Kidney (tissue), 14 donors: ENCODE measurements around the gene KIF2A. TPM values are rescaled to one million over a fixed set of nuclear protein-coding genes. Genes with fewer than 3 reads are reported as not detected.

Experiments used
- DNase-seq, 5 donors: peaks; one replicate each; pipeline ENCODE4 v3.0.0-alpha.2; 2013 to 2020
- FAIRE-seq: peaks from 2 replicates; lab custom pipeline; 2012; peaks lifted over from hg19 to GRCh38; lab: Jason Lieb, UNC
- H3K27ac ChIP-seq, 2 donors: one replicate each; pipeline ENCODE4 v1.7.0; 2013; ENCODE audit warnings: low read depth in 2 of 2, low read length in 2 of 2, inconsistent platforms in 1 of 2
- H3K27me3 ChIP-seq: one replicate; pipeline ENCODE4 v1.7.1; 2013; ENCODE audit warnings: low read length, inconsistent platforms; ENCODE audit not compliant: control insufficient read depth, insufficient read depth
- H3K36me3 ChIP-seq, 3 donors: one replicate each; pipeline versions ENCODE4 v1.7.0 to v1.7.1; 2013; ENCODE audit warnings: low read length in 3 of 3, control low read depth in 1 of 3, inconsistent platforms in 1 of 3; ENCODE audit not compliant: insufficient read depth in 3 of 3, control insufficient read depth in 2 of 3
- H3K4me1 ChIP-seq, 3 donors: one replicate each; pipeline versions ENCODE4 v1.7.0 to v1.7.1; 2013; ENCODE audit warnings: low read length in 3 of 3, inconsistent platforms in 1 of 3, low read depth in 1 of 3; ENCODE audit not compliant: control insufficient read depth in 2 of 3, insufficient read depth in 2 of 3
- H3K4me3 ChIP-seq, 3 donors: one replicate each; pipeline versions ENCODE4 v1.7.0 to v1.8.1; 2013; ENCODE audit warnings: low read length in 3 of 3, control low read depth in 1 of 3, inconsistent platforms in 1 of 3
- H3K9ac ChIP-seq, 3 donors: one replicate each; pipeline versions ENCODE4 v1.7.0 to v1.7.1; 2013; ENCODE audit warnings: low read length in 3 of 3, control low read depth in 1 of 3, inconsistent platforms in 1 of 3
- H3K9me3 ChIP-seq, 3 donors: one replicate each; pipeline versions ENCODE4 v1.7.0 to v1.7.1; 2013; ENCODE audit warnings: low read length in 3 of 3, control low read depth in 1 of 3, inconsistent platforms in 1 of 3; ENCODE audit not compliant: control insufficient read depth in 2 of 3, insufficient read depth in 1 of 3
- intact Hi-C: fragments of 100-400 bp; cut with DNase I; formaldehyde crosslinking; loops from one replicate; pipeline ENCODE4 v1.11.1; 2022
- polyA plus RNA-seq: library from polyadenylated mRNA; stranded (reverse); fragments of 350-450 nt; fragmentation: Illumina TruSeq; extraction: RNeasy Lipid Tissue Mini Kit (QIAGEN cat#74804); gene quantifications from one replicate; pipeline ENCODE4 v1.2.3, GENCODE V29; 2014; ENCODE audit warnings: low read depth, low replicate concordance; ENCODE audit not compliant: insufficient read depth
- total RNA-seq: library from RNA; stranded (reverse); fragmentation: NEBNext Ultra II Directional; extraction: Animal tissue kit (Norgen Biotek cat#: 25700); gene quantifications from one replicate; pipeline ENCODE4 v1.2.1, GENCODE V29; 2021
- TF ChIP-seq, protein P1 (sequence below): IDR thresholded peaks from 3 replicates; pipeline ENCODE4 v1.5.1; 2012; ENCODE audit warnings: mild to moderate bottlenecking, moderate library complexity, borderline replicate concordance; ENCODE audit not compliant: insufficient read depth; ENCODE audit errors: extremely low read depth
- donor health status: control.
- donor health status: control.
- donor health status: control.
- donor health status: control.
- donor health status: control.
- donor health status: DM: yes; HTN: yes; CAD: no.
- donor health status: Normal renal cell carcinoma (clear cell type).

The KIF2A gene
- total and polyA plus RNA-seq, 2 donors from 2014 or later: 4.6 to 32.4 TPM

DNA sequence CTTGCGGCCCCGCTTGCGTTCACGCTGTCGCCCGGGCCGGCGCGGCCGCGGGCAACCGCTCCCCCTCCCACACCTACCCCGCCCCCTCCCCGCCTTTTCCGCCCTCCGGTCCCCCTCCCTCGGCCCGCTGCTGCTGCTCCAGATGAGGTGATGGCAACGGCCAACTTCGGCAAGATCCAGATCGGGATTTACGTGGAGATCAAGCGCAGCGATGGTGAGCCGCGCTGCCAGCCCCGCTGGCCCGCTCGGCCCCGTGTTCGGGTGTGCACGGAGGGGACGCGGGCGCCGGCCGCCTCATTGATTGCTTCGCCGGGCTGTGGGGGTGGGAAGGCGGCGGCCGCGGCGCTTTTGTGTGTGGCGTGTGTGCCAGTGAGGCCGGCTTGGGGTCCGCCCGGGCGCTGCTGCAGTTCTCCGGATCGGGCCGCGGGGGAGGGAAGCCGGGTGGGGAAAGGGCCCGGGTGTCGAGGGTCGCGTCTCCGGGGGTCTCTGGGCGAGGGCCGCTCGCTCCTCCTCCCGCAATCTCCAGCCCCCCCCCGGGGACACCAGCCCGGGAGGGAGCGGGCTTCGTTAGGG, 403 bp downstream of the KIF2A start:
- Histone ChIP-seq H3K4me1 (peaks cover 0 to 7% (median 4%) of the 10 kb centered on the region in 3 donors), H3K4me3 (peak overlapping the region; percentile 86 to 88 (median 88)), H3K36me3 (peaks cover 0 to 2% (median 0%) of the 10 kb centered on the region in 3 donors), H3K9ac (peak overlapping the region in 2 of 3 donors; percentile 60 to 85), H3K9me3 (no peaks in the 10 kb centered on the region), H3K27me3 (no peaks in the 10 kb centered on the region), H3K27ac (peak overlapping the region; percentile 51 to 80)
- TF ChIP-seq, protein P1, sequence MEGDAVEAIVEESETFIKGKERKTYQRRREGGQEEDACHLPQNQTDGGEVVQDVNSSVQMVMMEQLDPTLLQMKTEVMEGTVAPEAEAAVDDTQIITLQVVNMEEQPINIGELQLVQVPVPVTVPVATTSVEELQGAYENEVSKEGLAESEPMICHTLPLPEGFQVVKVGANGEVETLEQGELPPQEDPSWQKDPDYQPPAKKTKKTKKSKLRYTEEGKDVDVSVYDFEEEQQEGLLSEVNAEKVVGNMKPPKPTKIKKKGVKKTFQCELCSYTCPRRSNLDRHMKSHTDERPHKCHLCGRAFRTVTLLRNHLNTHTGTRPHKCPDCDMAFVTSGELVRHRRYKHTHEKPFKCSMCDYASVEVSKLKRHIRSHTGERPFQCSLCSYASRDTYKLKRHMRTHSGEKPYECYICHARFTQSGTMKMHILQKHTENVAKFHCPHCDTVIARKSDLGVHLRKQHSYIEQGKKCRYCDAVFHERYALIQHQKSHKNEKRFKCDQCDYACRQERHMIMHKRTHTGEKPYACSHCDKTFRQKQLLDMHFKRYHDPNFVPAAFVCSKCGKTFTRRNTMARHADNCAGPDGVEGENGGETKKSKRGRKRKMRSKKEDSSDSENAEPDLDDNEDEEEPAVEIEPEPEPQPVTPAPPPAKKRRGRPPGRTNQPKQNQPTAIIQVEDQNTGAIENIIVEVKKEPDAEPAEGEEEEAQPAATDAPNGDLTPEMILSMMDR: no peak
- DNase-seq (peak in 2 of 5 donors; percentile 83 to 86), FAIRE-seq (no peak)
- intact Hi-C loops: no loop called here

DNA sequence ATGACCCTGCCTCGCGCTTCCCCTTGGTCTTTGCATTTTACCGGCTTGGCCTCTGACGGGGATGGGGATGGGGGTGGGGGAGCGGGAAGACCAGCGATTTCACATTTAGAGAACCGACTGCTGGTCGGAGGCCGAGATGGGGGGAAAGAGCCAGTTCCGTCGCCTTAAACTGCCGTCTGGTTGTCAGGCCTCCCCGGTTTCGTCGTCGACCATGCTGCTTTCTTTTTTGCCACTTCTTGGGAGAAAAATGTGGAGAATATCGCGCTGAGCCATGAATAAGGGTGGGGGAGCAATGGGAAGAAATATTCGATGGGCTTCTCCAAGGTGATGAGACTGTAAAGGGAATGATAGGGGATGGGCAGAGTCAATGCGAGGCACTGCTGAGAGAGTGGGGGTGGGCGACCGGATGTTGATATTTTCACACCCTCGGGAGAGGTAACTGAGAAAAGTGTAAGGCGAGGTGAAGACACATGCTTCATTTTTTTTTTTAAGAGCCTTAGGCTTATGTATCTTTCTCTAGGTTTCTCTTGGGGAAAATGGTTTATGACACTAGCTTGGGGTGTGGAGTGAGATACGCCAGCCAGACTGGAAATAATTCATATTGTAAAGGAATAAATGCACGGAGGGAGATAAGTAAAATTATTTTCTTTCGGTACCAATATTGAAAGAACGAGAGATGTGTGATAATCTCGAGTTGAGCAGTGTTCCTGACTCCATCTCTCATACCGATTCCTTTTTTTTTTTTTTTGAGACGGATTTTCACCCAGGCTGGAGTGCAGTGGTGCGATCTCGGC, 1.1 kb downstream of the KIF2A start:
- TF ChIP-seq, protein P1: no peak
- Histone ChIP-seq H3K4me1 (peaks cover 0 to 7% (median 4%) of the 10 kb centered on the region in 3 donors), H3K9ac (peak overlapping the region; percentile 77 to 86 (median 85)), H3K4me3 (peak overlapping the region; percentile 86 to 88 (median 88)), H3K9me3 (no peaks in the 10 kb centered on the region), H3K27me3 (no peaks in the 10 kb centered on the region), H3K36me3 (peaks cover 0 to 2% (median 0%) of the 10 kb centered on the region in 3 donors), H3K27ac (peak overlapping the region in 1 of 2 donors; percentile 80)
- DNase-seq: peak in 4 of 5 donors; percentile 60 to 81 (median 72)
- no peak for FAIRE-seq
- intact Hi-C loops: no loop called here

DNA sequence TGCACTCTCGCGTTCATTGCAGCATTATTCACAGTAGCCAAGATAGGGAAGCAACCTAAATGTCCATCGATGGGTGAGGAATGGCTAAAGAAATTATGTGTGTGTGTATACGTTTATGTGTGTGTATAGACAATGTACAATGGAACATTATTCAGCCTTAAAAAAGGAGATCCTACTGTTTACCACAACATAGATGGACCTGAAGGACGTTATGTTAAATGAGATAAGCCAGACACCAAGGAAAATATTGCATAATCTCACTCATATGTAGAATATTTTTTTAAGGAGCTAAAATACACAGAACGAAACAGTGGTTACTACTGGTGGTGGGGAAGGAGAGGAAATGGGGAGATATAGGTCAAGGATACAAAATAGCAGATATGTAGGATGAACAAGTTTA, 2.4 kb downstream of the KIF2A start:
- H3K4me1 ChIP-seq: peaks cover 0 to 7% (median 4%) of the 10 kb centered on the region in 3 donors

More for the DNA sequence above, 2.4 kb downstream of the KIF2A start:
- no peaks in the 10 kb centered on the region for H3K9me3 ChIP-seq
- intact Hi-C loops: no loop called here
- DNase-seq (no peak), FAIRE-seq (no peak)
- H3K9ac ChIP-seq: no peak overlapping the region
- H3K36me3 ChIP-seq: peaks cover 0 to 2% (median 0%) of the 10 kb centered on the region in 3 donors
- H3K4me3 ChIP-seq: no peak overlapping the region
- TF ChIP-seq, protein P1: no peak
- no peak overlapping the region for H3K27ac ChIP-seq
- H3K27me3 ChIP-seq: no peaks in the 10 kb centered on the region
